Activated CD4-positive, alpha-beta memory T cell treated with anti-CD3 and anti-CD28 coated beads for 36 hours (primary cell): ENCODE results near the gene ANKEF1. TPM values are rescaled to one million over a fixed set of nuclear protein-coding genes. Genes with fewer than 3 reads are reported as not detected.
"Not testable (repeated sequence)": the region's sequence is repeated elsewhere in the genome, so short reads cannot be mapped to it uniquely, and the experiment has no call there.

ENCODE experiments used
- CTCF ChIA-PET: fragments of 350-600 bp; sonication (Branson Sonifier 250); formaldehyde crosslinking; loops from one replicate; lab custom pipeline; 2021; ENCODE audit warnings: antibody characterized with exemption, inconsistent platforms; lab: Charles Lee
- POLR2A ChIA-PET: fragments of 350-600 bp; sonication (Branson Sonifier 250); formaldehyde crosslinking; loops from one replicate; lab custom pipeline; 2021; ENCODE audit warnings: antibody characterized with exemption; lab: Charles Lee
- DNase-seq: peaks from one replicate; pipeline ENCODE4 v3.0.0-alpha.2; 2020
- H3K27ac Mint-ChIP-seq: one replicate; pipeline ENCODE4 v1.8.0; 2021; ENCODE audit warnings: mixed read lengths
- H3K27me3 Mint-ChIP-seq: one replicate; pipeline ENCODE4 v1.8.0; 2021; ENCODE audit warnings: mixed read lengths
- H3K36me3 Mint-ChIP-seq: one replicate; pipeline ENCODE4 v1.8.0; 2021; ENCODE audit warnings: mixed read lengths
- H3K4me1 Mint-ChIP-seq: one replicate; pipeline ENCODE4 v1.8.0; 2021; ENCODE audit warnings: low read depth, mixed read lengths
- H3K4me3 Mint-ChIP-seq: one replicate; pipeline ENCODE4 v1.8.0; 2021; ENCODE audit warnings: mild to moderate bottlenecking, mixed read lengths
- H3K9me3 Mint-ChIP-seq: one replicate; pipeline ENCODE4 v1.8.0; 2021; ENCODE audit warnings: mixed read lengths
- intact Hi-C: fragments of 100-400 bp; cut with micrococcal nuclease; formaldehyde crosslinking; loops from one replicate; pipeline ENCODE4 v1.15.1; 2023
- total RNA-seq, 2 experiments: library from RNA; stranded (reverse); gene quantifications; one replicate each; pipeline ENCODE4 v1.2.3, GENCODE V29; 2021

The ANKEF1 gene
- total RNA-seq, 2 experiments from 2014 or later: 1.3 TPM

DNA sequence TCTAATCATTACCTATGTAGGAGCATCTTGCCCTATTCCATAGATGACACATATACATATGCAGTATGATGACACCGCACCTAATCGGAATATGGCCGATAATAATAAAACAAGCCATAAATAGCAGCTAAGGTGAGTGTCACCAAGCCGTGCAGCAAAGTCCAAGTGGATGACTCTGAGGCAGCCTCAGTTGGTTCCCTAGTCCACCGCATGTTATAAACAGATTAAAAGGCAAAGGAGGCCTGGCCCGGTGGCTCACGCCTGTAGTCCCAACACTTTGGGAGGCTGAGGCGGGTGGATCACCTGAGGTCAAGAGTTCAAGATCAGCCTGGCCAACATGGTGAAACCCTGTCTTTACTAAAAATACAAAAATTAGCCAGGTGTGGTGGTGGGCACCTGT is 1.5 kb downstream of the ANKEF1 start:
- intact Hi-C loops: loop anchor here (5.0 kb wide), 1 partner anchor 396 kb away; the partner anchor contains the start of gene MKKS
- H3K4me3 Mint-ChIP-seq, POLR2A ChIA-PET, H3K27ac Mint-ChIP-seq, H3K27me3 Mint-ChIP-seq, CTCF ChIA-PET, H3K9me3 Mint-ChIP-seq, H3K4me1 Mint-ChIP-seq, DNase-seq, H3K36me3 Mint-ChIP-seq: not testable (repeated sequence)

GRCh38 chr20:10040070-10040975 is 5.5 kb downstream of the ANKEF1 start:
- no peak overlapping the region for H3K4me3 Mint-ChIP-seq
- intact Hi-C loops: no loop called here
- CTCF ChIA-PET: interaction anchor here (2.3 kb wide), 1 partner anchor 51 kb away, joined by 9 read pairs; no protein-coding TSS in a partner anchor
- no peak overlapping the region for H3K27ac Mint-ChIP-seq
- POLR2A ChIA-PET: no interaction called here
- peaks cover 12% of the 10 kb centered on the region for H3K4me1 Mint-ChIP-seq
- H3K27me3 Mint-ChIP-seq: no peaks in the 10 kb centered on the region
- no peaks in the 10 kb centered on the region for H3K9me3 Mint-ChIP-seq
- peaks cover 8% of the 10 kb centered on the region for H3K36me3 Mint-ChIP-seq
- DNase-seq: no peak

DNA sequence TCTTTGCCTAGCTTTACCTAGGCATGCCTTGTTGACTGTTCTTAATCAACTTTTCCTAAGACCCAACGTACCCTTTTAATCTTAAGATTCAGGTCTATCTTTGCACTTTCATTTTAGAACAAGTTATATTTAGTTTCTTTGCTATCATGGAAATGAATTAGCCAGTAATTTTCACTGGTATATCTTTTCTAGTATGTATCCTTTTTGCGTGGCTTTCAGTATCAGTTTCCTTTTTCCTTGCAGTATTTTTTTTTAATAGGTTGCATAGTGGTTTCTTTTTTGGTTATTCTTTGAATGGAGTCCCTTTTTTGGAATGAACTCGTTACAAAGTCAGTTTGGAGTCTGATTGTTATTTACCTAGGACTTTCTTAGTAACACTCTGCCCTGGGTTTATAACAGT is 7.3 kb downstream of the ANKEF1 start:
- Mint-ChIP-seq H3K4me3 (no peak overlapping the region), H3K27me3 (no peaks in the 10 kb centered on the region), H3K36me3 (peaks cover 10% of the 10 kb centered on the region), H3K9me3 (no peaks in the 10 kb centered on the region), H3K27ac (no peak overlapping the region), H3K4me1 (peaks cover 10% of the 10 kb centered on the region)
- POLR2A ChIA-PET: no interaction called here
- CTCF ChIA-PET: no interaction called here
- intact Hi-C loops: no loop called here
- no peak for DNase-seq

DNA sequence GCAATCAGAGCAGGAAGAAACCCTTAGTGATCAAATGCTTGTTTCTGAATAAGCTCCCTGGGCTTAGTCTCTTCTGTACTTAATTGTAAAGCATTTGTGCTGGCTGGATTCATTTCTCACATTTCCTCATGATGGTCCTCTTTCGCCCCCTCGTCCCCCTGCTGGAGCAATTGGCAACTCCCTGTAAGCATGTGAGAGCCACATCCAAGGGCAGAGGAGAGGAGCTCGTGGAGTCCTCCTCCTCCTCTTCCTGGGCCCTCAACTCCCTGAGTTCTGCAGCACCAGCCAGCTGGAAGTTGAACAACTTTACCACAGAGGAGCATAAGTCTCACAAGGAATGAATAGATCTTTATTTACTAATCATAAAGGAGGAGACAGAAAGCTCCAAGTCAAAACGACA is 12.6 kb downstream of the ANKEF1 start:
- ChIA-PET CTCF (interaction anchor here (0.7 to 0.9 kb wide), 2 partner anchors 67 to 430 kb away, joined by 3 read pairs; no protein-coding TSS in a partner anchor), POLR2A (no interaction called here)
- intact Hi-C loops: no loop called here
- DNase-seq: no peak
- no peaks in the 10 kb centered on the region for H3K27me3 Mint-ChIP-seq
- no peak overlapping the region for H3K4me3 Mint-ChIP-seq
- H3K9me3 Mint-ChIP-seq: no peaks in the 10 kb centered on the region
- peaks cover 8% of the 10 kb centered on the region for H3K36me3 Mint-ChIP-seq
- H3K27ac Mint-ChIP-seq: no peak overlapping the region
- peaks cover 2% of the 10 kb centered on the region for H3K4me1 Mint-ChIP-seq

- H3K27ac Mint-ChIP-seq: no peak overlapping the region
- H3K4me1 Mint-ChIP-seq: no peaks in the 10 kb centered on the region
- POLR2A ChIA-PET: no interaction called here
- H3K4me3 Mint-ChIP-seq: no peak overlapping the region
- H3K36me3 Mint-ChIP-seq: peaks cover 12% of the 10 kb centered on the region
- no peak for DNase-seq
- intact Hi-C loops: no loop called here
- no peaks in the 10 kb centered on the region for H3K9me3 Mint-ChIP-seq
- H3K27me3 Mint-ChIP-seq: no peaks in the 10 kb centered on the region
- CTCF ChIA-PET: no interaction called here
Measured at GRCh38 chr20:10051185-10051584, 16.4 kb downstream of the ANKEF1 start.

GRCh38 chr20:10059006-10059405 is 24.2 kb downstream of the ANKEF1 start:
- intact Hi-C loops: no loop called here
- DNase-seq: no peak
- Mint-ChIP-seq H3K27ac (no peak overlapping the region), H3K9me3 (no peaks in the 10 kb centered on the region), H3K4me3 (no peak overlapping the region), H3K4me1 (no peaks in the 10 kb centered on the region), H3K36me3 (peaks cover 17% of the 10 kb centered on the region), H3K27me3 (no peaks in the 10 kb centered on the region)
- POLR2A ChIA-PET: no interaction called here
- CTCF ChIA-PET: no interaction called here

- intact Hi-C loops: no loop called here
- DNase-seq: no peak
- Mint-ChIP-seq H3K4me3 (no peak overlapping the region), H3K27me3 (peaks cover 2% of the 10 kb centered on the region), H3K27ac (no peak overlapping the region), H3K9me3 (no peaks in the 10 kb centered on the region), H3K4me1 (no peaks in the 10 kb centered on the region), H3K36me3 (peaks cover 15% of the 10 kb centered on the region)
- ChIA-PET CTCF (no interaction called here), POLR2A (no interaction called here)
Measured at GRCh38 chr20:10060226-10060625, 25.4 kb downstream of the ANKEF1 start.

GRCh38 chr20:10061641-10062040 is 26.9 kb downstream of the ANKEF1 start:
- no peaks in the 10 kb centered on the region for H3K4me1 Mint-ChIP-seq
- peaks cover 7% of the 10 kb centered on the region for H3K36me3 Mint-ChIP-seq
- H3K4me3 Mint-ChIP-seq: no peak overlapping the region
- ChIA-PET POLR2A (no interaction called here), CTCF (no interaction called here)
- intact Hi-C loops: no loop called here
- no peak for DNase-seq
- peaks cover 2% of the 10 kb centered on the region for H3K27me3 Mint-ChIP-seq
- no peaks in the 10 kb centered on the region for H3K9me3 Mint-ChIP-seq
- H3K27ac Mint-ChIP-seq: no peak overlapping the region

DNA sequence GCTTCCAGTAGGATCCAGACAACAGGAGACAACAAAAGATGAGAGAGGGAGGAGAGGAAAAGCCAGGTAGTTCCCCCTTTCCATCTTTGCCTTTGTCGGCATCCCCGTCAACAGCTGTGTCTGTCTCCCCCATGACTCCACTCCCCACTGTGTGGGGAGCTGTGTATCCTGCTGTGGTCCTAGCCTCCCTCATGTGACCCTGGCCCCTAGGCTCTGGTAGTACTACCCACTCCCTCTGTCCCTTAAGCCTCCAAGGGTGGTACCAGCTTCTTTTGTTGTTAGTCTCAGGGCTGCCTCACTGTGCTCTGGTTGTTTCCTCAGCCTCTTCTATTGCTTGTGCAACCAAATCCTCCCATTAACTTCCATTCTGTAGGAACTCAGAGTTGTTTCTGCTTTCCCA is 28.7 kb downstream of the ANKEF1 start:
- POLR2A ChIA-PET: no interaction called here
- intact Hi-C loops: no loop called here
- no peaks in the 10 kb centered on the region for H3K4me1 Mint-ChIP-seq

GRCh38 chr20:10064611-10065010 is 29.8 kb downstream of the ANKEF1 start:
- peaks cover 4% of the 10 kb centered on the region for H3K27me3 Mint-ChIP-seq
- no peak for DNase-seq

More for the DNA sequence above, 28.7 kb downstream of the ANKEF1 start:
- Mint-ChIP-seq H3K27me3 (peaks cover 2% of the 10 kb centered on the region), H3K9me3 (no peaks in the 10 kb centered on the region), H3K27ac (no peak overlapping the region), H3K36me3 (no peaks in the 10 kb centered on the region), H3K4me3 (no peak overlapping the region)
- CTCF ChIA-PET: no interaction called here
- DNase-seq: no peak

GRCh38 chr20:10065154-10065833 is 30.5 kb downstream of the ANKEF1 start:
- intact Hi-C loops: no loop called here
- no peaks in the 10 kb centered on the region for H3K36me3 Mint-ChIP-seq
- CTCF ChIA-PET: no interaction called here

More at GRCh38 chr20:10064611-10065010, 29.8 kb downstream of the ANKEF1 start:
- Mint-ChIP-seq H3K4me3 (no peak overlapping the region), H3K4me1 (no peaks in the 10 kb centered on the region), H3K27ac (no peak overlapping the region), H3K9me3 (no peaks in the 10 kb centered on the region), H3K36me3 (no peaks in the 10 kb centered on the region)
- intact Hi-C loops: no loop called here
- CTCF ChIA-PET: no interaction called here
- POLR2A ChIA-PET: no interaction called here

DNA sequence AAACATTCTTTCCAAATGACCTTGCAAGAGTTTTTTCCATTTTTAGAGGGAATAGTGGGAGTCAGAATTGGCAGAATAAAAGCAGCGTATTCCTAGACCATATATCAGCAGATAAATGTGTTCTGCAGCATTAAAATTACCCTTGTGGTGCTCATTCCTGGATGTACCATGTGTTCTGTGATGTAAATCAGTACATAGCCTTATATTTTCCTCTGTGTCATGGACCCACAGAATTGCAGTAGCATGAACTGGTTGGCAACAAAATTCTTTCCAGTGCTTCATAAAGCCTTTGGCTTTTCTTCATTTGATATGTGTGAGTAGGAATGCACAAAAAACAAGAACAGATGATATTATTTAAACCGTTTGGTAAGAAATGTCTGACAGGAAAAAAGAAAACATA is 32.5 kb downstream of the ANKEF1 start:
- Mint-ChIP-seq H3K27me3 (peaks cover 8% of the 10 kb centered on the region), H3K9me3 (no peaks in the 10 kb centered on the region), H3K36me3 (no peaks in the 10 kb centered on the region), H3K4me3 (no peak overlapping the region), H3K4me1 (no peaks in the 10 kb centered on the region), H3K27ac (no peak overlapping the region)
- CTCF ChIA-PET: no interaction called here
- intact Hi-C loops: no loop called here
- POLR2A ChIA-PET: no interaction called here
- no peak for DNase-seq

More at GRCh38 chr20:10065154-10065833, 30.5 kb downstream of the ANKEF1 start:
- no peaks in the 10 kb centered on the region for H3K9me3 Mint-ChIP-seq
- POLR2A ChIA-PET: no interaction called here
- no peak overlapping the region for H3K27ac Mint-ChIP-seq
- no peak for DNase-seq
- H3K27me3 Mint-ChIP-seq: peaks cover 4% of the 10 kb centered on the region
- no peak overlapping the region for H3K4me3 Mint-ChIP-seq
- no peaks in the 10 kb centered on the region for H3K4me1 Mint-ChIP-seq
